PC-3 (cell line): Measurements from ENCODE around the gene PRKG2. TPM values are rescaled to one million over a fixed set of nuclear protein-coding genes. Genes with fewer than 3 reads are reported as not detected.
A peak's percentile ranks its signal among the peaks of the same experiment; 100 is the strongest.

Experiments used
- ATAC-seq: fragments of 200-7000 bp; cut with Tn5 transposase; 2 replicates; pipeline ENCODE4 v1.9.1; 2020; ENCODE audit warnings: mild to moderate bottlenecking, moderate library complexity
- BruUV-seq: library from RNA; stranded (reverse); fragments of 400-500 nt; replicated peaks from 2 replicates; lab custom pipeline; 2021; lab: Mats Ljungman, UMichigan
- CTCF ChIA-PET: fragments of 300-600 bp; sonication (Branson Sonifier 250); formaldehyde crosslinking; loops from one replicate; lab custom pipeline; 2022; ENCODE audit warnings: antibody characterized with exemption; lab: Charles Lee
- POLR2A ChIA-PET: fragments of 300-600 bp; sonication (Branson Sonifier 250); formaldehyde crosslinking; loops from one replicate; lab custom pipeline; 2022; ENCODE audit warnings: antibody characterized with exemption; ENCODE audit not compliant: unreplicated experiment; lab: Charles Lee
- DNase-seq: peaks from one replicate; pipeline ENCODE4 v3.0.0-alpha.2; 2015
- H2AFZ ChIP-seq: fragments of 300-600 bp; sonication (generic); 2 replicates; pipeline ENCODE4 v1.6.0; 2016; ENCODE audit warnings: antibody characterized with exemption, low read length
- H3F3A ChIP-seq: fragments of 300-600 bp; sonication (generic); one replicate; pipeline ENCODE4 v1.6.0; 2017; ENCODE audit warnings: antibody characterized with exemption, low read length, control low read depth, mild to moderate bottlenecking; ENCODE audit not compliant: unreplicated experiment
- H3K27ac ChIP-seq: fragments of 300-600 bp; sonication (generic); 2 replicates; pipeline ENCODE4 v1.5.1; 2016; ENCODE audit warnings: mild to moderate bottlenecking, low read length
- H3K27me3 ChIP-seq: fragments of 300-600 bp; sonication (generic); 2 replicates; pipeline ENCODE4 v1.6.1; 2016; ENCODE audit warnings: low read length, mixed read lengths
- H3K36me3 ChIP-seq: fragments of 300-600 bp; sonication (generic); 2 replicates; pipeline ENCODE4 v1.6.1; 2016; ENCODE audit warnings: low read depth, mixed run types, low read length, mixed read lengths
- H3K4me1 ChIP-seq: fragments of 300-600 bp; sonication (generic); 2 replicates; pipeline ENCODE4 v1.5.1; 2016; ENCODE audit warnings: low read length; ENCODE audit not compliant: insufficient read depth
- H3K4me2 ChIP-seq: fragments of 300-600 bp; sonication (generic); 2 replicates; pipeline ENCODE4 v1.6.0; 2016; ENCODE audit warnings: low read length
- H3K4me3 ChIP-seq: fragments of 300-600 bp; sonication (generic); 2 replicates; pipeline ENCODE4 v1.5.1; 2016; ENCODE audit warnings: mild to moderate bottlenecking, low read length, mixed read lengths
- H3K79me2 ChIP-seq: fragments of 300-600 bp; sonication (generic); 2 replicates; pipeline ENCODE4 v1.6.1; 2017; ENCODE audit warnings: low read length, mixed read lengths
- H3K9ac ChIP-seq: fragments of 300-600 bp; sonication (generic); 2 replicates; pipeline ENCODE4 v1.6.0; 2016; ENCODE audit warnings: mild to moderate bottlenecking, low read length
- H3K9me2 ChIP-seq: fragments of 300-600 bp; sonication (generic); replicated peaks from 2 replicates; pipeline ENCODE4 v1.6.1; 2016; ENCODE audit warnings: mixed run types, low read length, mixed read lengths
- H3K9me3 ChIP-seq: fragments of 300-600 bp; sonication (generic); 2 replicates; pipeline ENCODE4 v1.6.1; 2016; ENCODE audit warnings: low read length, mixed read lengths
- H4K20me1 ChIP-seq: fragments of 300-600 bp; sonication (generic); 2 replicates; pipeline ENCODE4 v1.6.1; 2016; ENCODE audit warnings: low read length, mixed read lengths
- CTCF ChIP-seq: fragments of 300-600 bp; sonication (generic); conservative IDR thresholded peaks from 2 replicates; pipeline ENCODE4 v1.5.1; 2017; ENCODE audit warnings: antibody characterized with exemption, low read depth, mild to moderate bottlenecking, low read length
- EZH2 ChIP-seq: fragments of 300-600 bp; sonication (generic); IDR thresholded peaks from one replicate; pipeline ENCODE4 v1.6.1; 2017; ENCODE audit warnings: antibody characterized with exemption, mild to moderate bottlenecking, low read length; ENCODE audit not compliant: unreplicated experiment
- EZH2phosphoT487 ChIP-seq: fragments of 300-600 bp; sonication (generic); IDR thresholded peaks from 2 replicates; pipeline ENCODE4 v1.6.1; 2018; ENCODE audit warnings: mild to moderate bottlenecking, antibody characterized with exemption, low read length, borderline replicate concordance
- intact Hi-C: fragments of 100-400 bp; cut with micrococcal nuclease; formaldehyde crosslinking; loops from 2 replicates; pipeline ENCODE4 v1.9.0; 2023
- total RNA-seq: library from RNA; depleted of rRNA; stranded (reverse); fragments of >200 nt; gene quantifications from 2 replicates; pipeline ENCODE4 v1.2.3, GENCODE V29; 2014

PRKG2 gene
- total RNA-seq, 1 experiment from 2014 or later, result 0.55 TPM

DNA sequence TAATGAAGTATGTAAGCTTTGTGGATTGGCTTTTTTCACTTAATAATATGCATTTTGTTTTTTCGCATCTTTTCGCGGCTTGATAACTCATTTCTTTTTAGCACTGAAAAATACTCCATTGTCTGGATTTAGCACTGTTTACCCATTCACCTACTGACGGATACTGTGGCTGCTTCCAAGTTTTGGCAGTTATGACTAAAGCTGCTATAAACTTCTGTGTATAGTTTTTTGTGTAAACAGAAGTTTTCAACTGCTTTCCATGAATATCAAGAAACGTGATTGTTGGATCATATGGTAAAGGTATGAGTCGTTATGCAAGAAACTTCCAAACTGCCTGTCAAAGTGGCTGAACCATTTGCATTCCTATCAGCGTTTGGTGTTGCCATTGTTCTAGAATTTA, 96.9 kb downstream of the PRKG2 start:
- ChIA-PET CTCF (interaction anchor here (0.7 kb wide), 1 partner anchor 26 kb away, joined by 3 read pairs; no protein-coding TSS in a partner anchor), POLR2A (interaction anchor here (1.0 kb wide), 1 partner anchor 29 kb away, joined by 6 read pairs; no protein-coding TSS in a partner anchor)
- H3K9me3 ChIP-seq, result no peaks in the 10 kb centered on the region

DNA sequence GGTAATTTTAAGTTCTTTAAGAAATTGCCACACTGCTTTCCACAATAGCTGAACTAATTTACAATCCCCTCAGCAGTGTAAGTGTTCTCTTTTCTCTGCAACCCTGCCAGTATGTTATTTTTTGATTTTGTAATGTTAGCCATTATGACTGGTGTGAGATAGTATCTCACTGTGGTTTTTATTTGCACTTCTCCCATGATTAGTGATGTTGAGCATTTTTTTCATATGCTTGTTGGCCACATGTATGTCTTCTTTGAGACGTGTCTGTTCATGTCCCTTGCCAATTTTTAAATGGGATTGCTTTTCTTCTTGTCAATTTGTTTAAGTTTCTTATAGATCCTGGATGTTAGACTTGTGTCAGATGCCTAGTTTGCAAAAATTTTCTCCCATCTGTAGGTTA, 98.5 kb downstream of the PRKG2 start:
- H4K20me1 ChIP-seq, result no peaks in the 10 kb centered on the region
- DNase-seq (no peak), ATAC-seq (no peak)
- peaks cover 16% of the 10 kb centered on the region for H3K4me1 ChIP-seq
- no peaks in the 10 kb centered on the region for H3K27me3 ChIP-seq
- H3K9ac ChIP-seq, result no peak overlapping the region
- TF ChIP-seq EZH2 (no peak), EZH2phosphoT487 (no peak), CTCF (no peak)
- no peak overlapping the region for H3K4me2 ChIP-seq
- H2AFZ ChIP-seq, result no peak overlapping the region
- no TSS peak for BruUV-seq
- no peaks in the 10 kb centered on the region for H3K79me2 ChIP-seq
- ChIA-PET POLR2A (no interaction called here), CTCF (no interaction called here)
- H3K36me3 ChIP-seq, result no peaks in the 10 kb centered on the region
- no peak overlapping the region for H3K27ac ChIP-seq
- intact Hi-C loops, result loop anchor here (5.0 kb wide), 1 partner anchor 36 kb away; no protein-coding TSS in a partner anchor
- no peaks in the 10 kb centered on the region for H3F3A ChIP-seq
- no peaks in the 10 kb centered on the region for H3K9me2 ChIP-seq
- H3K9me3 ChIP-seq, result no peaks in the 10 kb centered on the region
- H3K4me3 ChIP-seq, result no peak overlapping the region

More for the DNA sequence above, 96.9 kb downstream of the PRKG2 start:
- Histone ChIP-seq H4K20me1 (no peaks in the 10 kb centered on the region), H3K4me2 (peak overlapping the region; percentile 57; the same call in 1 of the 2 replicates), H3F3A (no peaks in the 10 kb centered on the region), H3K9ac (no peak overlapping the region), H2AFZ (no peak overlapping the region), H3K79me2 (no peaks in the 10 kb centered on the region), H3K4me1 (peaks cover 12% of the 10 kb centered on the region), H3K27me3 (no peaks in the 10 kb centered on the region), H3K9me2 (no peaks in the 10 kb centered on the region), H3K36me3 (no peaks in the 10 kb centered on the region), H3K4me3 (no peak overlapping the region), H3K27ac (no peak overlapping the region)
- BruUV-seq, result no TSS peak
- peak; percentile 79 for DNase-seq
- no peak for TF ChIP-seq CTCF
- no peak for TF ChIP-seq EZH2phosphoT487
- TF ChIP-seq EZH2, result no peak
- peak; percentile 98 for ATAC-seq
- intact Hi-C loops, result loop anchor here (1.0 to 5.0 kb wide), 2 partner anchors 18 to 34 kb away; no protein-coding TSS in a partner anchor

DNA sequence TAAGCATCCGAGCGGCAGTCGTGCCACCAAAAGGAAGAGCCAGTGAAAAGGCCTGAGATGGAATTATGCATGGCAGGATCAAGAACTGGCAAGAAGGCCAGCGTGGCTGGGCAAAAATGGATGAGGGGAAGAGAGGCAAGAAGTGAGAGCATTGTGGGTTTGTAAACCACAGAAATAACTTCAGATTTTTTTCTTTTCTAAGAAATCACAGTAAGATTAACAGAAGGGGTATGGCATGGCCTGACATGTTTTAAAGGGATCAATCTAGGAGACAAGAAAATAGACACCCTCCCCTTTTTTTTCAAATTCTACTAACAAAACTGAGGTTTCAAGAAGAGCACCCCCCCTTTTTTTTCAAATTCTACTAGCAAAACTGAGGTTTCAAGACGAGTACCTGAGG, 102.0 kb downstream of the PRKG2 start:
- Histone ChIP-seq H3K27me3 (no peaks in the 10 kb centered on the region), H3K4me1 (peaks cover 10% of the 10 kb centered on the region), H2AFZ (no peak overlapping the region), H3K9me3 (no peaks in the 10 kb centered on the region), H3K4me2 (no peak overlapping the region), H3K4me3 (no peak overlapping the region), H4K20me1 (no peaks in the 10 kb centered on the region), H3K36me3 (no peaks in the 10 kb centered on the region), H3K27ac (no peak overlapping the region), H3F3A (no peaks in the 10 kb centered on the region), H3K9me2 (no peaks in the 10 kb centered on the region), H3K9ac (no peak overlapping the region), H3K79me2 (no peaks in the 10 kb centered on the region)
- no TSS peak for BruUV-seq
- ATAC-seq (no peak), DNase-seq (no peak)
- TF ChIP-seq EZH2, result no peak
- no peak for TF ChIP-seq EZH2phosphoT487
- TF ChIP-seq CTCF, result no peak
- CTCF ChIA-PET, result no interaction called here
- POLR2A ChIA-PET, result no interaction called here
- intact Hi-C loops, result no loop called here
